Activated naive CD4-positive, alpha-beta T cell treated with anti-CD3 and anti-CD28 coated beads, Interleukin-2, amount 10 ng/mL, durations not matched to agents 7 days and 5 days (primary cell): ENCODE results near the gene UHRF2.
A peak's percentile ranks its signal among the peaks of the same experiment; 100 is the strongest.
"Not testable (repeated sequence)": the region's sequence is repeated elsewhere in the genome, so short reads cannot be mapped to it uniquely, and the experiment has no call there.

Source experiments
- CTCF ChIA-PET: fragments of 350-600 bp; sonication (Branson Sonifier 250); formaldehyde crosslinking; loops from one replicate; lab custom pipeline; 2021; ENCODE audit warnings: antibody characterized with exemption; lab: Charles Lee
- DNase-seq: peaks from one replicate; pipeline ENCODE4 v3.0.0-alpha.2; 2020
- H3K27ac Mint-ChIP-seq: one replicate; pipeline ENCODE4 v1.8.0; 2021; ENCODE audit warnings: mild to moderate bottlenecking, moderate library complexity, mixed read lengths
- H3K27me3 Mint-ChIP-seq: one replicate; pipeline ENCODE4 v1.8.0; 2021; ENCODE audit warnings: mild to moderate bottlenecking, mixed read lengths
- H3K36me3 Mint-ChIP-seq: one replicate; pipeline ENCODE4 v1.8.0; 2021; ENCODE audit warnings: mixed read lengths
- H3K4me1 Mint-ChIP-seq: one replicate; pipeline ENCODE4 v1.8.0; 2021; ENCODE audit warnings: mixed read lengths
- H3K4me3 Mint-ChIP-seq: one replicate; pipeline ENCODE4 v1.8.0; 2021; ENCODE audit warnings: mild to moderate bottlenecking, moderate library complexity, mixed read lengths
- H3K9me3 Mint-ChIP-seq: one replicate; pipeline ENCODE4 v1.8.0; 2021; ENCODE audit warnings: mixed read lengths

Gene UHRF2

DNA sequence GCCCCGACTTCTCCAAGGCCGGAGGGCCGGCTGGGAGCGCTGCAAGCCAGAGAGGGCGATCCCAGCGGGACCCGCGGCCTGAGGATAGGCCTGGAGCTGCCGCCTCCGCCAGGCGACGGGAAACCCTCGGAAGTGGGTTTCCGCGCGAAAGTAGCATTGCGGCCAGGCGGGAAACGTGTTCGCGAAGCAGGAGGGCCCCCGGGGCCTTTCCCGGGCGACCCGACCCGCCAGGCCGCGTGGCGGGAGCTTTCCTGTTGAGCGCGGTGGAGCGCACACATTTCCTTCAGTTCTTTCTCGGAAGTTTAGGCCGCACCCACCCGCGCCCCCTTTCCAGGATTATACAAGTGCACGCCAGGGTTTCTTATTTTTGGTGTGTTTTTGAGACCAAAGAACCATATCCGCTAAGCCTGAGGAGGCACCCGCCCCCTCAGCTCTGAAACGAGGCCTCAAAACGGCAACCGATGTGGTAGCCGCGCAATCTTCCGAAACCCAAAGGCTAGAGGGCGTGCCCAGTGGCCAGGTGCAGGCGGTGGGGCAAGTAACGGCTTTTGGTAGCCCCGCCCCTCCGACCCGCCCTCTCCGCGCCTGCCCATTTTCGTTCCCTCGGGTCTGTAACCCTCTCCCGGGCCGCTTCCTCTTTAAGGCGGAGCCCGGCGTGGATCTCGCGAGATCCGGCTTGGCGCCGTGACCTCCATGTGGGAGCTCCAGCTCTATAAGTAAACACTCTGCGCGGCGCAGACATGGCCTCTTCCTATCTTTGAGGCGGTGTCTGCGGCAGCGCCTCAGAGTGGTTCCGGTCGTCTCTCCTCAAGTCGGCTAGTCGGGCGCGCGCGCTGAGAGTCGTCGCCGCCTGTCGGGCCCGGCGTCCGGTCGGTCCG lies at the start of gene UHRF2:
Gene UHRF2 (plus strand): TSS at position 713 of the 878 bp plus-strand sequence. CDS start 292 bp downstream, outside the sequence.
- H3K36me3 Mint-ChIP-seq: peaks cover 30% of the 10 kb centered on the region
- peak within 1 kb of the TSS; percentile 81 for H3K4me3 Mint-ChIP-seq
- peak within 1 kb of the TSS; percentile 98 for H3K27ac Mint-ChIP-seq
- DNase-seq: peak; percentile 100
- H3K27me3 Mint-ChIP-seq: peaks cover 7% of the 10 kb centered on the region
- CTCF ChIA-PET: interaction anchor here (1.1 to 3.4 kb wide), 3 partner anchors 12 to 106 kb away, joined by 3 to 9 read pairs (median 3); no protein-coding TSS in a partner anchor
- no peaks in the 10 kb centered on the region for H3K9me3 Mint-ChIP-seq
- H3K4me1 Mint-ChIP-seq: peaks cover 35% of the 10 kb centered on the region

DNA sequence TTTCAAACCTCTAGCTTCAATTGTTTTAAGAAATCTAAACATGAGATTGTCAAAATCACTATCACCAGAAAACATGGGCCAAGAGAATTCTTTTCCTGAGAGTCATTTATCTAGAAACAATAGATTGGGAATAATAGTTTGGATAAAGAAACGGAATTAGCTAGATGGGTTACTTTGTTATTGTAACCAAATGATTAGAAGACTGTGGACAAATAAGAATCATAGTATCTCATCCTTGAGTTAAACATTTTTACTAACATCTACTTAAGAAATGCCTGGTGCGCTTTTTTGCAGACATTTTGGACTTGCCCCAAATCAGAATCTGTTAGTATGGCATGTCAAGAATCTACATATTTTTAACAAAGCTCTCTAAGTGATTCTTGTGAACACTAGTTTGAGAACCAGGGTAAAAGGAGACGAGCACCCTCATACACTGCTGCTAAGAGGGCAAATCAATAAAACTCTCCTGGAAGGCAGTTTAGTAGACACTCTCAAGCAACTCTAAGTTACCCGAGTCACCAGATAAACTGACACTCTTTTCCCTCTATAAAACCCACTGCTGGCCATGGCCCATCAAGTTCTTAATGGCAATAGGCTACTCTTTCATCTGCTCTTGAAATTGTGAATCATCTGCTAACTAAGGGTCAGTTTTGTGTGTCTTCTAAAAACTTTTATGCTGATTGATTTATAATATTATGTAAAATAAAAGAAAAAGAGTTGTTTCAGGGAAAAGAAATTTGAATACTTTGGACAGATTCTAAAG lies 45.7 kb upstream of the UHRF2 start:
- Mint-ChIP-seq H3K9me3 (peaks cover 8% of the 10 kb centered on the region), H3K27me3 (no peaks in the 10 kb centered on the region), H3K27ac (no peak overlapping the region), H3K36me3 (no peaks in the 10 kb centered on the region), H3K4me1 (no peaks in the 10 kb centered on the region), H3K4me3 (no peak overlapping the region)
- DNase-seq: no peak
- CTCF ChIA-PET: no interaction called here

DNA sequence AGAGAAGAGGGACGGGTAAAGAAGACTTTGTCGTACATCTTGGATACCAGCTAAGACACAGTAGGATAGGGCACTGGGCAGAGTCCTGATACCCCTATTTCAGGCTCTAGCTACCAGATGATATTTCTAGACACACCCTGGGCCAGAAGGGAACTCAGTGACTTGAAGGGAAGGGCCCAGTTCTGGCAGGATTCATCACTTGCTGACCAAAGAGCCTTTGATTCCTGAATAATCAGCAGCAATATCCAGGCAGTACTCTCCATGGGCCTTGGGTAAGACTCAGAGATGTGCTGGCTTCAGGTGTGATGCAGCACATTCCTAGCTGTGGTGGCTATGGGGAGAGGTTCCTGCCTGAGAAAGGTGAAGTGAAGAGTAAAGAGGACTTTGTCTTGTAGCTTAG lies 44.2 kb upstream of the UHRF2 start:
- DNase-seq: no peak
- Mint-ChIP-seq H3K9me3 (peaks cover 8% of the 10 kb centered on the region), H3K27me3 (no peaks in the 10 kb centered on the region), H3K27ac (no peak overlapping the region), H3K4me3 (no peak overlapping the region), H3K4me1 (no peaks in the 10 kb centered on the region), H3K36me3 (no peaks in the 10 kb centered on the region)
- CTCF ChIA-PET: no interaction called here

DNA sequence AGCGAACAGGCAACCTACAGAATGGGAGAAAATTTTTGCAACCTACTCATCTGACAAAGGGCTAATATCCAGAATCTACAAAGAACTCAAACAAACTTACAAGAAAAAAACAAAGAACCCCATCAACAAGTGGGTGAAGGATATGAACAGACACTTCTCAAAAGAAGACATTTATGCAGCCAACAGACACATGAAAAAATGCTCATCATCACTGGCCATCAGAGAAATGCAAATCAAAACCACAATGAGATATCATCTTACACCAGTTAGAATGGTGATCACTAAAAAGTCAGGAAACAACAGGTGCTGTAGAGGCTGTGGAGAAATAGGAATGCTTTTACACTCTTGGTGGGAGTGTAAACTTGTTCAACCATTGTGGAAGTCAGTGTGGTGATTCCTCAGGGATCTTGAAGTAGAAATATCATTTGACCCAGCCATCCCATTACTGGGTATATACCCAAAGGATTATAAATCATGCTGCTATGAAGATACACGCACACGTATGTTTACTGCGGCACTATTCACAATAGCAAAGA lies 31.5 kb upstream of the UHRF2 start:
- H3K27me3 Mint-ChIP-seq, DNase-seq, H3K9me3 Mint-ChIP-seq, H3K36me3 Mint-ChIP-seq, H3K4me3 Mint-ChIP-seq, H3K27ac Mint-ChIP-seq, H3K4me1 Mint-ChIP-seq, CTCF ChIA-PET: not testable (repeated sequence)

DNA sequence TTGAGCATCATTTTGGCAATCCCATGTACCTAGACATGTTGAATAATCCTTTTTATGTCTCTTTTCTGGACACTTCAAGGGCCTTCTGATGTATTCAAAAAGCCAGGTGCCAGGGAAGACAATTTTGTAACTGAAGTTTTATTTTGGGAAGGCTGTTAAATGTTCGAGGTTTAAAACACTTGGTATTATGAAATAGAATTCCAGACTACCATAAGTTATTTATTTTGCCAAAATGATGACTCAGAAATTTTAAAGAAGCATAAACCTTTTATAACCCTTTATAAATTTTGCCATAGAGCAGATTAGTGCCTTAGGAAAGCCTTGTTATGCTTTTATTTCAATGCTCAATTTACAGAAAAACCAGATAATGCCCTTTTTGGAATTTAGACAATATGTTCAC lies 30.3 kb upstream of the UHRF2 start:
- Mint-ChIP-seq H3K4me3 (no peak overlapping the region), H3K4me1 (no peaks in the 10 kb centered on the region), H3K27me3 (peaks cover 8% of the 10 kb centered on the region), H3K9me3 (no peaks in the 10 kb centered on the region), H3K36me3 (no peaks in the 10 kb centered on the region), H3K27ac (no peak overlapping the region)
- DNase-seq: no peak
- CTCF ChIA-PET: no interaction called here

DNA sequence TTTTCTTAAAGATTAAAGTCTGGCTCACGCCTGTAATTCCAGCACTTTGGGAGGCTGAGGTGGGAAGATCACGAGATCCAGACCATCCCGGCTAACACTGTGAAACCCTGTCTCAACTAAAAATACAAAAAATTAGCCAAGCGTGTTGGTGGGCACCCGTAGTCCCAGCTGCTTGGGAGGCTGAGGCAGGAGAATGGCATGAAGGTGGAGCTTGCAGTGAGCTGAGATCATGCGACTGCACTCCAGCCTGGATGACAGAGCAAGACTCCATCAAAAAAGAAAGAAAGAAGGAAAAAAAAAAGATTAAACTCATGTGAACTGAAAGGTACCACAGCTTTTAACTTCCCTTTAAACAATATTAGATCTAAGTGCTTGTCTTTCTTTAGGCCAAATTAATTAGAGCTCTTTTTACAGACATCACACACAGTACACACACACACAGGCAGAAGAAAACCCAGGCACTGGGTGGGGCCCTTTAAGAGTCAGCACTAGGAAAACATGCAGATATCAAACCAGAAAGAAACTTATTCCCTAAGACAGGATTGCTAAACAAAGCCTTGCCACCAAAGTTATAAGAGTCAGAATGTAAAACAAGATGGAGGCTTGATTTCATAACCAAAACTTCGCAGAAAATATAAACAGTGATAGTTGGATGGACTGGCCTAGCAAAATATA lies 29.3 kb upstream of the UHRF2 start:
- H3K4me1 Mint-ChIP-seq: no peaks in the 10 kb centered on the region
- H3K27ac Mint-ChIP-seq: no peak overlapping the region
- no peak overlapping the region for H3K4me3 Mint-ChIP-seq
- DNase-seq: no peak
- no peaks in the 10 kb centered on the region for H3K9me3 Mint-ChIP-seq
- CTCF ChIA-PET: interaction anchor here (0.5 kb wide), 1 partner anchor 493 kb away, joined by 3 read pairs; no protein-coding TSS in a partner anchor
- peaks cover 8% of the 10 kb centered on the region for H3K27me3 Mint-ChIP-seq
- no peaks in the 10 kb centered on the region for H3K36me3 Mint-ChIP-seq

- H3K27ac Mint-ChIP-seq: no peak overlapping the region
- peaks cover 8% of the 10 kb centered on the region for H3K27me3 Mint-ChIP-seq
- no peaks in the 10 kb centered on the region for H3K36me3 Mint-ChIP-seq
- no peaks in the 10 kb centered on the region for H3K9me3 Mint-ChIP-seq
- no peaks in the 10 kb centered on the region for H3K4me1 Mint-ChIP-seq
- H3K4me3 Mint-ChIP-seq: no peak overlapping the region
- DNase-seq: no peak
- CTCF ChIA-PET: no interaction called here
These were observed 28.3 kb upstream of the UHRF2 start for GRCh38 chr9:6384732-6385131.

- no peak for DNase-seq
- Mint-ChIP-seq H3K4me1 (no peaks in the 10 kb centered on the region), H3K4me3 (no peak overlapping the region), H3K9me3 (no peaks in the 10 kb centered on the region), H3K36me3 (no peaks in the 10 kb centered on the region), H3K27me3 (peaks cover 28% of the 10 kb centered on the region), H3K27ac (no peak overlapping the region)
- CTCF ChIA-PET: interaction anchor here (0.6 to 1.0 kb wide), 2 partner anchors 9 to 415 kb away, joined by 3 to 4 read pairs; no protein-coding TSS in a partner anchor
These were observed 13.9 kb upstream of the UHRF2 start for GRCh38 chr9:6399071-6399470.

DNA sequence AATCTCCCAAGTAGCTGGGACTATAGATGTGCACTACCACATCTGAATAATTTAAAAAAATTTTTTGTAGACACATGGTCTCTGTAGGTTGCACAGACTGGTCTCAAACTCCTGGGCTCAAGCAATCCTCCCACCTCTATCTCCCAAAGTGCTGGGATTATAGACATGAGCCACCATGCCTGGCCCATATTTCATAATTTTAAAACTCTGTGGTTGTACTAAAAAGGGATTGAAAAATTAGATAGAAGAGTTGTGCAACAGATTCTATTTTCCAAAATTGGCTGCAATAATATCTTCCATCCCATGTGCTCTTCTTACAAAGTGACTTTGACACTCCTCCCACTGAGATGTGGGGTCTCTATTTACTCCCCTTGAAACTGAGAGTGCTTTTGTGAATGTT lies 7.6 kb upstream of the UHRF2 start:
- no peaks in the 10 kb centered on the region for H3K9me3 Mint-ChIP-seq
- CTCF ChIA-PET: no interaction called here
- no peak overlapping the region for H3K27ac Mint-ChIP-seq
- no peak overlapping the region for H3K4me3 Mint-ChIP-seq
- H3K27me3 Mint-ChIP-seq: peaks cover 40% of the 10 kb centered on the region
- no peaks in the 10 kb centered on the region for H3K36me3 Mint-ChIP-seq
- no peak for DNase-seq
- no peaks in the 10 kb centered on the region for H3K4me1 Mint-ChIP-seq

DNA sequence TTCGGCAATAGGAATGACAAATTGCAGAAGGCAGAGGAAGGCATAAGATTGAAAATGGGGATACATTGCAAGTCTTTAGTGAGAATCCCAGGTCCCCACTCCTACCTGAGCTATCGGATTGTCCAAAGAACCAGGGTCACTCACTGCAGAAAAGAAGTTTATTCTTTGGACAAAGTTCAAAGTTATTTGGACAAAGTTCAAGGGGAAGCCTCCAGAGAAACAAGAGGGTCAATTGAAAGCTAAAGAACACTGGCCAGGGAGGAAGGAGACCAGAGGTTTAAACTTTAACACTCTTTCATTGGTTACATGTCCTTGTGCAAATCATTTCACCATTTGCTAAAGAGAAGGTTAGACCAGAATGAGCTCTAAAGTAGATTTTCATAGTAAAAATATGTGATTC lies 5.2 kb upstream of the UHRF2 start:
- Mint-ChIP-seq H3K27ac (no peak overlapping the region), H3K4me1 (peaks cover 5% of the 10 kb centered on the region), H3K36me3 (peaks cover 4% of the 10 kb centered on the region), H3K4me3 (no peak overlapping the region), H3K27me3 (peaks cover 37% of the 10 kb centered on the region), H3K9me3 (no peaks in the 10 kb centered on the region)
- CTCF ChIA-PET: interaction anchor here (1.2 kb wide), 1 partner anchor 9 kb away, joined by 3 read pairs; no protein-coding TSS in a partner anchor
- DNase-seq: no peak

DNA sequence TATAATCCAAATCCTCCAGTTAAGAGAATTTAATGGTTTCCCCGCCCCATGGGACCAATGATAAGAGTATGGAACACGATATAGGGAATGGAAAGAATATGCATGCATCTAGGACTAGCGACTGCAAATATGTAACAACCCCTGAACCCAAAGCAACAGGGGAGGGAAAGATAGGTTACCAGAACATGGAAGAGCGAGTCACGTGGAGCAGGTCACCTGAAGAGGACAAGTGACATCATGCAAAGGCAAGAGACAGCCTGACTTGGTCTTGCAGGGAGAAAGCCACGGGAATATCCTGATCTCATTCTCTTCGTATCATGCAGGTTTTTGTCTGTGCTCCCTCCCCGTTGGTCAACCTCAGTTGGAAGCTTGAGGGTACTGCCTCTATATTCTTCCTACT lies 4.7 kb upstream of the UHRF2 start:
- Mint-ChIP-seq H3K9me3 (no peaks in the 10 kb centered on the region), H3K27me3 (peaks cover 33% of the 10 kb centered on the region), H3K4me1 (peaks cover 5% of the 10 kb centered on the region), H3K27ac (no peak overlapping the region), H3K4me3 (no peak overlapping the region), H3K36me3 (peaks cover 4% of the 10 kb centered on the region)
- CTCF ChIA-PET: interaction anchor here (1.2 kb wide), 1 partner anchor 9 kb away, joined by 3 read pairs; no protein-coding TSS in a partner anchor
- no peak for DNase-seq

DNA sequence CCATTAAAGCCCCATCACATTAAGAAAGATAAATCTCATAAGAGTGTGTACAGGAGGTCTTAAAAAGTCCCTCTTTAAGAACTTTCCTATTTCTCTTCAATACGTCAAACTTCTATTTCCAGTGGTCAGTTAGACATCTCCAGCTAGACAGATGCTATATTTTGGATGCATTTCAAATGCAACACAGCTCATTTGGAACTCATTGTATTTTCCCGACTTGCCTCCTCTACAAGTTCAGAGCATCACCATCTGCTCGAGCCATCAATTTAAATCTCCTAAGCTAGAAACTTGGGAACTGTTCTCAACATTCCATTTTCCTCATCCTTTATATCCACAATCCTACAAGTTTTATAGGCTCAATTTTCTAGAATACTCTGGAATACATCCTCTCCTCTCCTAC lies 3.2 kb upstream of the UHRF2 start:
- peaks cover 12% of the 10 kb centered on the region for H3K36me3 Mint-ChIP-seq
- no peak for DNase-seq
- peaks cover 30% of the 10 kb centered on the region for H3K27me3 Mint-ChIP-seq
- H3K9me3 Mint-ChIP-seq: no peaks in the 10 kb centered on the region
- H3K27ac Mint-ChIP-seq: no peak overlapping the region
- H3K4me1 Mint-ChIP-seq: peaks cover 8% of the 10 kb centered on the region
- no peak overlapping the region for H3K4me3 Mint-ChIP-seq
- CTCF ChIA-PET: no interaction called here

DNA sequence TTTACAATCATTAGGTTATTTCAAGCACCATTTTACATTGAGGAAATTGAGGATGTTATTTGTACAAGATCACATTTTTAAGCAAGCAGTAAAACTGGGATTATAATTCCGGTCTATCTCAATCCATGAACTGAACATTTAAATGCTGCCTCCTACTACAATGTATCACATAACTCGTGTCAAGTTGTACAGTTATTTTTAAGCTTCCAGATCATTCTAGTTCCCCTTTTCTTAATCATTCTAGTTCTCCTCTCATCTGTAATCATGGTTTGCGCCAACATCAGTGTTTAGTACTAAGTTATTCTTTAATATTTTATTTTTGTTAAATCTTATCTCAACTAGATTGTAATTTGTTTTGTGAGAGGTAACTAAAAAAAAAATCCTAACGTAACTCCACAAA lies 2.4 kb upstream of the UHRF2 start:
- H3K9me3 Mint-ChIP-seq: no peaks in the 10 kb centered on the region
- H3K27ac Mint-ChIP-seq: no peak overlapping the region
- H3K4me1 Mint-ChIP-seq: peaks cover 17% of the 10 kb centered on the region
- peaks cover 26% of the 10 kb centered on the region for H3K27me3 Mint-ChIP-seq
- no peak overlapping the region for H3K4me3 Mint-ChIP-seq
- H3K36me3 Mint-ChIP-seq: peaks cover 18% of the 10 kb centered on the region
- no peak for DNase-seq
- CTCF ChIA-PET: no interaction called here
